Kidney epithelial cell (primary cell): Measurements from ENCODE around the gene WNT9B. TPM values are rescaled to one million over a fixed set of nuclear protein-coding genes. Genes with fewer than 3 reads are reported as not detected.

Experiments used
- DNase-seq: peaks from one replicate; pipeline ENCODE4 v3.0.0-alpha.2; 2010; ENCODE audit warnings: low read depth
- H3K27me3 ChIP-seq: 2 replicates; pipeline ENCODE4 v1.6.0; 2011; ENCODE audit warnings: low read length; ENCODE audit not compliant: control insufficient read depth, insufficient read depth
- H3K36me3 ChIP-seq: 2 replicates; pipeline ENCODE4 v1.5.1; 2011; ENCODE audit warnings: low read length; ENCODE audit not compliant: control insufficient read depth, insufficient read depth
- H3K4me3 ChIP-seq: 2 replicates; pipeline ENCODE4 v1.5.1; 2011; ENCODE audit warnings: low read depth, mild to moderate bottlenecking, control low read depth, low read length
- CTCF ChIP-seq: IDR thresholded peaks from 2 replicates; pipeline ENCODE4 v1.5.1; 2011; ENCODE audit warnings: mild to moderate bottlenecking, moderate library complexity, low read length, control low read depth, inconsistent platforms; ENCODE audit not compliant: insufficient read depth, poor library complexity, severe bottlenecking
- total RNA-seq: library from RNA; depleted of rRNA; stranded (reverse); fragments of >200 nt; gene quantifications from 2 replicates; pipeline ENCODE4 v1.2.3, GENCODE V29; 2015

Gene WNT9B
- total RNA-seq, 1 donor from 2014 or later = not detected

GRCh38 chr17:46930051-46930450, 78.7 kb downstream of the WNT9B start:
- no peak for DNase-seq
- Histone ChIP-seq H3K27me3 (no peaks in the 10 kb centered on the region), H3K4me3 (no peak overlapping the region), H3K36me3 (no peaks in the 10 kb centered on the region)
- no peak for TF ChIP-seq CTCF

- Histone ChIP-seq H3K27me3 (no peaks in the 10 kb centered on the region), H3K36me3 (peaks cover 3% of the 10 kb centered on the region), H3K4me3 (no peak overlapping the region)
- TF ChIP-seq CTCF = no peak
- DNase-seq = no peak
These were observed 80.2 kb downstream of the WNT9B start for GRCh38 chr17:46931596-46931995.

- no peaks in the 10 kb centered on the region for H3K27me3 ChIP-seq
- peaks cover 5% of the 10 kb centered on the region for H3K36me3 ChIP-seq
- no peak for TF ChIP-seq CTCF
- H3K4me3 ChIP-seq = no peak overlapping the region
- DNase-seq = no peak
These were observed 84.4 kb downstream of the WNT9B start for GRCh38 chr17:46935658-46936266.

Other genes with a start within 250 kb of the WNT9B start
- gene WNT3, start 32.9 kb upstream of the WNT9B start, total RNA-seq = 1.5 and 2.0 TPM in 2 replicates
- gene GOSR2, start 71.6 kb downstream of the WNT9B start, total RNA-seq = 36.7 and 37.4 TPM in 2 replicates
- gene RPRML, start 127.7 kb downstream of the WNT9B start, total RNA-seq = not detected in 2 replicates